SK-N-SH (cell line): ENCODE results near the gene POU3F3. TPM values are rescaled to one million over a fixed set of nuclear protein-coding genes. Genes with fewer than 3 reads are reported as not detected.

Source experiments
- CTCF ChIA-PET: fragments of 300-600, 350-600 bp; formaldehyde crosslinking; extraction: SDS; loops from one replicate; lab custom pipeline; 2021; lab: Yijun Ruan, JAX
- POLR2A ChIA-PET: fragments of 350-600 bp; sonication (Branson Sonifier 250); formaldehyde crosslinking; extraction: SDS; loops from one replicate; lab custom pipeline; 2020; ENCODE audit warnings: antibody characterized with exemption, inconsistent platforms; lab: Yijun Ruan, JAX
- DNase-seq: peaks from one replicate; pipeline ENCODE4 v3.0.0; 2012
- H2AFZ ChIP-seq: fragments of 200-600 bp; sonication (generic); 2 replicates; pipeline ENCODE4 v1.8.1; 2016; ENCODE audit warnings: antibody characterized with exemption, mild to moderate bottlenecking, low read depth
- H3F3A ChIP-seq: fragments of 200-600 bp; sonication (generic); replicated peaks from 2 replicates; pipeline ENCODE3; 2016; ENCODE audit warnings: antibody characterized with exemption, mild to moderate bottlenecking; ENCODE audit not compliant: insufficient read depth
- H3K27ac ChIP-seq, 2 experiments: fragments of 200-500 bp in 1 of 2; fragments of 200-600 bp in 1 of 2; sonication (Bioruptor generic) in 1 of 2; sonication (generic), shearing (Covaris generic) in 1 of 2; 2 replicates each; pipeline versions ENCODE4 v1.5.1 to v1.6.1; 2014 to 2016; ENCODE audit warnings: low read depth in 2 of 2, inconsistent platforms in 1 of 2, low read length in 1 of 2, mild to moderate bottlenecking in 1 of 2, mixed read lengths in 1 of 2
- H3K27me3 ChIP-seq: fragments of 200-600 bp; sonication (generic), shearing (Covaris generic); 2 replicates; pipeline ENCODE4 v1.6.1; 2016; ENCODE audit warnings: mixed run types; ENCODE audit not compliant: insufficient read depth
- H3K36me3 ChIP-seq, 2 experiments: fragments of 200-500 bp in 1 of 2; fragments of 200-600 bp in 1 of 2; sonication (Bioruptor generic) in 1 of 2; sonication (generic) in 1 of 2; replicated peaks in 1 of 2; 2 replicates each; pipeline versions ENCODE3 to v1.5.1; 2014 to 2016; ENCODE audit warnings: low read length in 1 of 2, mild to moderate bottlenecking in 1 of 2; ENCODE audit not compliant: insufficient read depth in 2 of 2, control insufficient read depth in 1 of 2
- H3K4me1 ChIP-seq, 2 experiments: fragments of 200-500 bp in 1 of 2; fragments of 200-600 bp in 1 of 2; sonication (Bioruptor generic) in 1 of 2; sonication (generic), shearing (Covaris generic) in 1 of 2; 2 replicates each; pipeline versions ENCODE4 v1.5.1 to v1.6.1; 2014 to 2016; ENCODE audit warnings: low read depth in 1 of 2, low read length in 1 of 2, mixed run types in 1 of 2; ENCODE audit not compliant: insufficient read depth in 2 of 2, control insufficient read depth in 1 of 2
- H3K4me2 ChIP-seq: fragments of 200-600 bp; sonication (generic), shearing (Covaris generic); 2 replicates; pipeline ENCODE4 v1.6.1; 2017; ENCODE audit warnings: mixed run types
- H3K4me3 ChIP-seq, 2 experiments: fragments of 200-500 bp in 1 of 2; fragments of 200-600 bp in 1 of 2; sonication (Bioruptor generic) in 1 of 2; sonication (generic), shearing (Covaris generic) in 1 of 2; 2 replicates each; pipeline versions ENCODE4 v1.5.1 to v1.8.1; 2014 to 2016; ENCODE audit warnings: low read depth in 2 of 2, inconsistent platforms in 1 of 2, low read length in 1 of 2, mild to moderate bottlenecking in 1 of 2, mixed read lengths in 1 of 2, moderate library complexity in 1 of 2
- H3K79me2 ChIP-seq: fragments of 200-600 bp; sonication (generic); 2 replicates; pipeline ENCODE4 v1.8.1; 2017; ENCODE audit warnings: mild to moderate bottlenecking; ENCODE audit not compliant: insufficient read depth
- H3K9ac ChIP-seq: fragments of 200-600 bp; sonication (generic); 2 replicates; pipeline ENCODE4 v1.6.1; 2017; ENCODE audit warnings: mixed run types
- H3K9me2 ChIP-seq: fragments of 200-600 bp; sonication (generic); 2 replicates; pipeline ENCODE4 v1.6.1; 2017; ENCODE audit warnings: mixed run types
- H3K9me3 ChIP-seq: fragments of 200-600 bp; sonication (generic); 2 replicates; pipeline ENCODE4 v1.6.1; 2017; ENCODE audit warnings: mixed run types, mild to moderate bottlenecking, moderate library complexity
- H4K20me1 ChIP-seq: fragments of 200-600 bp; sonication (generic); 2 replicates; pipeline ENCODE4 v1.6.1; 2017; ENCODE audit warnings: mild to moderate bottlenecking, mixed run types; ENCODE audit not compliant: insufficient read depth
- CHD2 ChIP-seq: fragments of 150-350 bp; IDR thresholded peaks from 2 replicates; pipeline ENCODE4 v1.6.1; 2018; ENCODE audit warnings: low read length; ENCODE audit not compliant: partially characterized antibody
- FOXJ3 ChIP-seq: sonication (generic); formaldehyde crosslinking; IDR thresholded peaks from 2 replicates; pipeline ENCODE4 v1.5.1; 2020; ENCODE audit warnings: mild to moderate bottlenecking, missing genetic modification reagents
- GABPA ChIP-seq: IDR thresholded peaks from 2 replicates; pipeline ENCODE4 v1.4.0; 2012; ENCODE audit warnings: low read depth, mild to moderate bottlenecking
- GATA2 ChIP-seq: sonication (generic); formaldehyde crosslinking; IDR thresholded peaks from 2 replicates; pipeline ENCODE4 v1.5.0; 2020; ENCODE audit warnings: mild to moderate bottlenecking, missing genetic modification reagents
- JUND ChIP-seq: IDR thresholded peaks from 2 replicates; pipeline ENCODE4 v1.4.0; 2012
- MXI1 ChIP-seq: IDR thresholded peaks from 2 replicates; pipeline ENCODE4 v1.6.1; 2012; ENCODE audit warnings: mild to moderate bottlenecking, low read depth, low read length, improper control_type of control experiment
- NRF1 ChIP-seq: IDR thresholded peaks from 2 replicates; pipeline ENCODE4 v1.6.1; 2012; ENCODE audit warnings: low read depth, mild to moderate bottlenecking, low read length
- PBX3 ChIP-seq: IDR thresholded peaks from 2 replicates; pipeline ENCODE4; 2012
- POLR2AphosphoS5 ChIP-seq: IDR thresholded peaks from 2 replicates; pipeline ENCODE4 v1.6.1; 2012; ENCODE audit warnings: low read depth, low read length
- RAD21 ChIP-seq: IDR thresholded peaks from 2 replicates; pipeline ENCODE4 v1.6.1; 2012; ENCODE audit warnings: mild to moderate bottlenecking, low read length
- RCOR1 ChIP-seq: fragments of 150-350 bp; IDR thresholded peaks from 2 replicates; pipeline ENCODE4 v1.6.1; 2017; ENCODE audit warnings: antibody characterized with exemption, low read length
- REST ChIP-seq: IDR thresholded peaks from 2 replicates; pipeline ENCODE4 v1.6.1; 2012; ENCODE audit warnings: mild to moderate bottlenecking, low read depth, low read length, moderate library complexity
- RFX5 ChIP-seq: IDR thresholded peaks from 2 replicates; pipeline ENCODE4 v1.6.1; 2012; ENCODE audit warnings: mild to moderate bottlenecking, improper control_type of control experiment, low read length
- RXRA ChIP-seq: IDR thresholded peaks from 2 replicates; pipeline ENCODE4 v1.4.0; 2012; ENCODE audit warnings: low read depth, mild to moderate bottlenecking, borderline replicate concordance
- SMC3 ChIP-seq: IDR thresholded peaks from 2 replicates; pipeline ENCODE4 v1.6.1; 2012; ENCODE audit warnings: low read depth, low read length, improper control_type of control experiment
- TCF12 ChIP-seq: IDR thresholded peaks from 2 replicates; pipeline ENCODE4 v1.4.0; 2012
- TEAD4 ChIP-seq: IDR thresholded peaks from 2 replicates; pipeline ENCODE4 v1.4.0; 2012; ENCODE audit warnings: mild to moderate bottlenecking, borderline replicate concordance; ENCODE audit not compliant: insufficient read depth
- YY1 ChIP-seq: IDR thresholded peaks from 2 replicates; pipeline ENCODE4 v1.4.0; 2012; ENCODE audit warnings: low read depth, mild to moderate bottlenecking
- WGBS: methylation state at CpG from one replicate; pipeline ENCODE4 v1.1.6; 2017; ENCODE audit warnings: low lambda C conversion rate; 5-methylcytosine and 5-hydroxymethylcytosine counted together
- polyA plus RNA-seq, 3 experiments: library from polyadenylated mRNA; depleted of rRNA; stranded (reverse); fragments of >200 nt; gene quantifications; 2 replicates each; pipeline ENCODE4 v1.2.3, GENCODE V29; 2012
- TF ChIP-seq, protein P1 (sequence below): fragments of 150-350 bp; IDR thresholded peaks from 2 replicates; pipeline ENCODE4 v1.6.1; 2017; ENCODE audit warnings: antibody characterized with exemption, low read length, low read depth, borderline replicate concordance
- TF ChIP-seq, protein P2 (sequence below): IDR thresholded peaks from 2 replicates; pipeline ENCODE4 v1.4.0; 2012; ENCODE audit warnings: low read depth

Gene POU3F3
- polyA plus RNA-seq, 1 of the 3 experiments (the other 2 are of a cell fraction): not detected

DNA sequence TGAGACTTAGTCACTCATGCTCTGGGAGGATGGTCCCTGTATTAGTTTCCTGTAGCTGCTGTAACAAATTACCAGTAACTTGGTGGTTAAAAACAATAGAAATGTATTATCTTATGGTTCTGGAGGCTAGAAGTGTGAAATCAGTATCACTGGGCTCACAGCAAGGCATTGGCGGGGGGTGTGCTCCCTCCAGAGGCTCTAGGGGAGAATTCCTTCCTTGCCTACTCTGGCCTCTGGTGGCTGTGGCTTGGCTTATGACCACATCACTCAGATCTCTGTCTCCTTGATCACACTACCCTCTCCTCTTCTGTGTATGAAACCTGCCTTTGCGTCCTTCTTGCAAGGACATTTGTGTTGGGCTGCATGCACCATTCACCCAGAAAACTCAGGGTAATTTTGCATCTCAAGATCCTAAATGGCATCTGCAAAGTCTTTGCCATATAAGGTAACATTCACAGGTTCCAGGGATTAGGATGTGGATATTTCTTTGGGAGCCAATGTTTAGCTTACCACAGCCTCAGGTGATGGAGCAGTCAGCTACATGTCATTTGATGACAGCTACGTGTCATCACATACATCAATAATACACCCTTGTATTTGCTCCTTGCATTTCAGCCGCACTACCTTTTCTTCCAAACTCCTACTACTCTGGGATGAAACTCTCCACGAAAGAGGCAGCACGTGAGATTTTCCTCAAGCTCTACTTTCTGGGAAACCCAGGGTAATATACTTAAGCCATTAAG lies 49.6 kb upstream of the POU3F3 start:
- peak; percentile 56 for TF ChIP-seq RAD21
- TF ChIP-seq YY1: no peak
- TF ChIP-seq CHD2: no peak
- no peak for TF ChIP-seq GATA2
- no peak for TF ChIP-seq JUND
- TF ChIP-seq TEAD4: no peak
- TF ChIP-seq RFX5: no peak
- TF ChIP-seq POLR2AphosphoS5: no peak
- Histone ChIP-seq H3K9me2 (no peaks in the 10 kb centered on the region), H3K4me1 (no peaks in the 10 kb centered on the region), H3K9me3 (no peaks in the 10 kb centered on the region; the same call in 1 of the 2 replicates), H2AFZ (no peak overlapping the region), H4K20me1 (no peaks in the 10 kb centered on the region), H3K9ac (no peak overlapping the region), H3K4me2 (no peak overlapping the region), H3K27ac (no peak overlapping the region), H3K79me2 (no peaks in the 10 kb centered on the region), H3K27me3 (no peaks in the 10 kb centered on the region), H3F3A (no peaks in the 10 kb centered on the region), H3K4me3 (no peak overlapping the region), H3K36me3 (no peaks in the 10 kb centered on the region)
- DNase-seq: peak; percentile 13
- WGBS: 25% methylated on average over 6 of the region's 6 CpGs
- ChIA-PET POLR2A (no interaction called here), CTCF (interaction anchor here (1.1 kb wide), 1 partner anchor 45 kb away, joined by 4 read pairs; no protein-coding TSS in a partner anchor)

GRCh38 chr2:104812286-104812685 lies 41.6 kb upstream of the POU3F3 start:
- Histone ChIP-seq H3K27me3 (no peaks in the 10 kb centered on the region), H3K9me2 (no peaks in the 10 kb centered on the region), H2AFZ (no peak overlapping the region), H3K36me3 (no peaks in the 10 kb centered on the region), H3K79me2 (no peaks in the 10 kb centered on the region), H3F3A (no peaks in the 10 kb centered on the region), H3K27ac (no peak overlapping the region), H3K4me2 (no peak overlapping the region), H3K4me3 (no peak overlapping the region), H3K9me3 (no peaks in the 10 kb centered on the region), H4K20me1 (no peaks in the 10 kb centered on the region), H3K4me1 (no peaks in the 10 kb centered on the region), H3K9ac (no peak overlapping the region)
- DNase-seq: no peak
- WGBS: 29% methylated on average over 1 of the region's 1 CpG
- TF ChIP-seq POLR2AphosphoS5 (no peak), FOXJ3 (CRISPR knock-in tag) (no peak), GABPA (no peak), NRF1 (no peak), PBX3 (no peak), TEAD4 (no peak), RAD21 (no peak), CHD2 (no peak), REST (no peak), SMC3 (no peak), TCF12 (no peak), RCOR1 (no peak), JUND (no peak), MXI1 (no peak), RXRA (no peak)
- TF ChIP-seq, protein P1, sequence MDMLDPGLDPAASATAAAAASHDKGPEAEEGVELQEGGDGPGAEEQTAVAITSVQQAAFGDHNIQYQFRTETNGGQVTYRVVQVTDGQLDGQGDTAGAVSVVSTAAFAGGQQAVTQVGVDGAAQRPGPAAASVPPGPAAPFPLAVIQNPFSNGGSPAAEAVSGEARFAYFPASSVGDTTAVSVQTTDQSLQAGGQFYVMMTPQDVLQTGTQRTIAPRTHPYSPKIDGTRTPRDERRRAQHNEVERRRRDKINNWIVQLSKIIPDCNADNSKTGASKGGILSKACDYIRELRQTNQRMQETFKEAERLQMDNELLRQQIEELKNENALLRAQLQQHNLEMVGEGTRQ: no peak
- TF ChIP-seq, protein P2, sequence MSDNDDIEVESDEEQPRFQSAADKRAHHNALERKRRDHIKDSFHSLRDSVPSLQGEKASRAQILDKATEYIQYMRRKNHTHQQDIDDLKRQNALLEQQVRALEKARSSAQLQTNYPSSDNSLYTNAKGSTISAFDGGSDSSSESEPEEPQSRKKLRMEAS: no peak
- ChIA-PET POLR2A (no interaction called here), CTCF (interaction anchor here (1.4 kb wide), 1 partner anchor 38 kb away, joined by 4 read pairs; no protein-coding TSS in a partner anchor)
